Heart left ventricle (tissue), 13 donors: ENCODE measurements around the gene CXXC1.

Experiments
- POLR2A ChIP-seq, 2 donors: fragments of 450-650 bp; IDR thresholded peaks; one replicate each; pipeline ENCODE4 v1.6.1; 2017; ENCODE audit warnings: antibody characterized with exemption in 2 of 2, mild to moderate bottlenecking in 2 of 2, moderate library complexity in 2 of 2
- TF ChIP-seq, protein P1 (sequence below), 12 donors: fragments of 200-600 bp; sonication (generic) in 4 of 12; IDR thresholded peaks; one replicate each; pipeline versions ENCODE4 v1.5.0 to v1.8.0; 2018 to 2022; ENCODE audit warnings: antibody characterized with exemption in 12 of 12, mild to moderate bottlenecking in 5 of 12
- donor health status: ischemic (EF 13 %, LVEDD 7.1; RV severe dilation, severe dysfunction).
- donor health status: DM: no; HTN: yes; CAD: no.
- donor health status: DM: no; HTN: no; CAD: no.
- donor health status: ischemic (EF 25% LVEDD 6.9; RV normal size, moderate dysfunction).
- donor health status: ischemic (EF 25% LVEDD 5.7; RV mildly dilated, moderate dysfunction).
- donor health status: ischemic (EF 35%, LVEDD 5.7; RV mildly dilated, moderate dysfunction).
- donor health status: nonischemic (EF 11% LVEDD 7.7; RV severe dilation, severe dysfunction).
- donor health status: DM: yes; HTN: yes; CAD: no.
- donor health status: PGD.
- donor health status: ischemic (EF 29% LVEDD 5.4; RV normal size, mild dysfunction).
- donor health status: nonischemic (EF 23%, LVEDD 6.1; RV moderate dilation, normal function).

DNA sequence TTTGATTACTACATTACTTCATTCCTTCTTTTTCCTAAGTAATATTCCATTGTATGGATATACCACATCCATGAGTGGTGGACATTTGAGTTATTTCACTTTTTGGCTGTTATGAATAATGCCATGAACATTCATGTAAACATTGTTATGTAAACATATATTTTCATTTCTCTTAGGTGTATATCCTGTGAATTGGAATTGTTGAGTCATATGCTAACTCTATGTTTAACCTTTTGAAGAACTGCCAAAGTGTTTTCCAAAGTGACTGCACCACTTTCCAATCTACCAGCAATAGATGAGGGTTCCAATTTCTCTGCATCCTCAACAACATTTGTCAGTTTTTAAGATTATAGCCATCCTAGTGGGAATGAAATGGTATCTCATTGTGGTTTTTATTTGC lies 42.7 kb upstream of the CXXC1 start:
- TF ChIP-seq, protein P1, sequence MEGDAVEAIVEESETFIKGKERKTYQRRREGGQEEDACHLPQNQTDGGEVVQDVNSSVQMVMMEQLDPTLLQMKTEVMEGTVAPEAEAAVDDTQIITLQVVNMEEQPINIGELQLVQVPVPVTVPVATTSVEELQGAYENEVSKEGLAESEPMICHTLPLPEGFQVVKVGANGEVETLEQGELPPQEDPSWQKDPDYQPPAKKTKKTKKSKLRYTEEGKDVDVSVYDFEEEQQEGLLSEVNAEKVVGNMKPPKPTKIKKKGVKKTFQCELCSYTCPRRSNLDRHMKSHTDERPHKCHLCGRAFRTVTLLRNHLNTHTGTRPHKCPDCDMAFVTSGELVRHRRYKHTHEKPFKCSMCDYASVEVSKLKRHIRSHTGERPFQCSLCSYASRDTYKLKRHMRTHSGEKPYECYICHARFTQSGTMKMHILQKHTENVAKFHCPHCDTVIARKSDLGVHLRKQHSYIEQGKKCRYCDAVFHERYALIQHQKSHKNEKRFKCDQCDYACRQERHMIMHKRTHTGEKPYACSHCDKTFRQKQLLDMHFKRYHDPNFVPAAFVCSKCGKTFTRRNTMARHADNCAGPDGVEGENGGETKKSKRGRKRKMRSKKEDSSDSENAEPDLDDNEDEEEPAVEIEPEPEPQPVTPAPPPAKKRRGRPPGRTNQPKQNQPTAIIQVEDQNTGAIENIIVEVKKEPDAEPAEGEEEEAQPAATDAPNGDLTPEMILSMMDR (IDR thresholded peaks at IDR 0.05): no peak
- TF ChIP-seq POLR2A (IDR thresholded peaks at IDR 0.05): no peak
